Endothelial cell of umbilical vein (primary cell): ENCODE results near the gene NEURL1B. TPM values are rescaled to one million over a fixed set of nuclear protein-coding genes. Genes with fewer than 3 reads are reported as not detected.
"Not testable (repeated sequence)": the region's sequence is repeated elsewhere in the genome, so short reads cannot be mapped to it uniquely, and the experiment has no call there.

Source experiments
- BruUV-seq: library from RNA; stranded (reverse); fragments of 400-500 nt; replicated peaks from 2 replicates; lab custom pipeline; 2021; lab: Mats Ljungman, UMichigan
- CTCF ChIA-PET: fragments of 300-600, 350-600 bp; sonication (Branson Sonifier 250); formaldehyde crosslinking; loops from one replicate; lab custom pipeline; 2021; ENCODE audit warnings: antibody characterized with exemption, inconsistent platforms; lab: Charles Lee
- POLR2A ChIA-PET: fragments of 300-600, 350-600 bp; sonication (Branson Sonifier 250); formaldehyde crosslinking; loops from one replicate; lab custom pipeline; 2021; ENCODE audit warnings: antibody characterized with exemption, inconsistent platforms; lab: Charles Lee
- DNase-seq: peaks from one replicate; pipeline ENCODE4 v3.0.0-alpha.2; 2011; ENCODE audit warnings: low read depth, low spot score
- FAIRE-seq: peaks from 2 replicates; lab custom pipeline; 2011; peaks lifted over from hg19 to GRCh38; lab: Jason Lieb, UNC
- H2AFZ ChIP-seq: 2 replicates; pipeline ENCODE4 v1.6.0; 2012; ENCODE audit warnings: low read depth, low read length, control low read depth, inconsistent platforms
- H3K27ac ChIP-seq: 2 replicates; pipeline ENCODE4 v1.5.1; 2011; ENCODE audit warnings: low read depth, mild to moderate bottlenecking, control low read depth, low read length, moderate library complexity; ENCODE audit not compliant: insufficient read depth
- H3K27me3 ChIP-seq, 2 experiments: 2 replicates each; pipeline versions ENCODE4 v1.6.0 to v1.6.1; 2011; ENCODE audit warnings: low read length in 2 of 2, mixed read lengths in 1 of 2; ENCODE audit not compliant: control insufficient read depth in 2 of 2, insufficient read depth in 2 of 2
- H3K36me3 ChIP-seq, 2 experiments: 2 replicates in 1 of 2; 3 replicates in 1 of 2; pipeline ENCODE4 v1.5.1; 2011; ENCODE audit warnings: low read length in 2 of 2, mild to moderate bottlenecking in 1 of 2, moderate library complexity in 1 of 2; ENCODE audit not compliant: control insufficient read depth in 2 of 2, insufficient read depth in 2 of 2; ENCODE audit errors: extremely low read depth in 1 of 2
- H3K4me1 ChIP-seq: 3 replicates; pipeline ENCODE4 v1.5.1; 2011; ENCODE audit warnings: mild to moderate bottlenecking, low read length; ENCODE audit not compliant: control insufficient read depth, insufficient read depth; ENCODE audit errors: extremely low read depth
- H3K4me2 ChIP-seq: 2 replicates; pipeline ENCODE4 v1.6.1; 2011; ENCODE audit warnings: low read length, control low read depth, mixed read lengths; ENCODE audit not compliant: insufficient read depth
- H3K4me3 ChIP-seq, 3 experiments: fragments of 200-600 bp in 1 of 3; sonication (generic), shearing (Covaris generic) in 1 of 3; replicated peaks in 1 of 3; 2 replicates each; pipeline ENCODE4 v1.5.1; 2011 to 2016; ENCODE audit warnings: control low read depth in 3 of 3, low read length in 3 of 3, mild to moderate bottlenecking in 2 of 3, inconsistent platforms in 1 of 3, low read depth in 1 of 3, moderate library complexity in 1 of 3; ENCODE audit not compliant: insufficient read depth in 1 of 3
- H3K79me2 ChIP-seq: 2 replicates; pipeline ENCODE4 v1.6.0; 2012; ENCODE audit warnings: low read length, inconsistent platforms; ENCODE audit not compliant: control insufficient read depth, insufficient read depth
- H3K9ac ChIP-seq: replicated peaks from 2 replicates; pipeline ENCODE3; 2011; ENCODE audit warnings: low read length, control low read depth; ENCODE audit not compliant: insufficient read depth; ENCODE audit errors: extremely low read depth
- H3K9me1 ChIP-seq: replicated peaks from 3 replicates; pipeline ENCODE4 v1.6.0; 2011; ENCODE audit warnings: mild to moderate bottlenecking, low read length; ENCODE audit not compliant: control insufficient read depth, insufficient read depth; ENCODE audit errors: extremely low read depth
- H3K9me3 ChIP-seq: replicated peaks from 2 replicates; pipeline ENCODE4 v1.5.1; 2012; ENCODE audit warnings: low read length, inconsistent platforms; ENCODE audit not compliant: control insufficient read depth, insufficient read depth
- H4K20me1 ChIP-seq: replicated peaks from 2 replicates; pipeline ENCODE3; 2011; ENCODE audit warnings: mild to moderate bottlenecking, low read length; ENCODE audit not compliant: control insufficient read depth, insufficient read depth; ENCODE audit errors: extremely low read depth
- CTCF ChIP-seq, 2 donors: IDR thresholded peaks; 1 replicate in 1 of 2; 2 replicates in 1 of 2; pipeline ENCODE4 v1.5.1; 2011; ENCODE audit warnings: low read length in 2 of 2, mild to moderate bottlenecking in 2 of 2, moderate library complexity in 2 of 2, control low read depth in 1 of 2, inconsistent platforms in 1 of 2, low read depth in 1 of 2; ENCODE audit not compliant: insufficient read depth in 1 of 2; ENCODE audit errors: extremely low read depth in 1 of 2
- EZH2 ChIP-seq: IDR thresholded peaks from 2 replicates; pipeline ENCODE4 v1.6.1; 2012; ENCODE audit warnings: borderline replicate concordance, low read depth, mild to moderate bottlenecking, moderate library complexity, low read length, inconsistent platforms; ENCODE audit not compliant: severe bottlenecking
- FOS ChIP-seq: IDR thresholded peaks from 2 replicates; pipeline ENCODE4 v1.6.1; 2011; ENCODE audit warnings: mild to moderate bottlenecking, low read length, moderate library complexity, borderline replicate concordance; ENCODE audit not compliant: insufficient read depth
- GATA2 ChIP-seq: IDR thresholded peaks from 2 replicates; pipeline ENCODE4 v1.7.0; 2011; ENCODE audit warnings: low read depth, mild to moderate bottlenecking, moderate library complexity, mixed read lengths, low read length; ENCODE audit not compliant: insufficient read length, insufficient read depth
- JUN ChIP-seq: IDR thresholded peaks from 2 replicates; pipeline ENCODE4 v1.6.1; 2011; ENCODE audit warnings: borderline replicate concordance, low read depth; ENCODE audit not compliant: insufficient read length, insufficient read depth
- MAX ChIP-seq: IDR thresholded peaks from 2 replicates; pipeline ENCODE4 v1.6.1; 2011; ENCODE audit not compliant: insufficient read depth, insufficient read length
- MYC ChIP-seq: IDR thresholded peaks from one replicate; pipeline ENCODE4 v1.6.1; 2011; ENCODE audit warnings: mild to moderate bottlenecking, low read depth, low read length
- POLR2A ChIP-seq: IDR thresholded peaks from 2 replicates; pipeline ENCODE4 v1.6.1; 2012; ENCODE audit warnings: low read depth, mild to moderate bottlenecking, control low read depth, low read length
- dilution Hi-C: fragments of 300-500 bp; cut with MboI; formaldehyde crosslinking; loops from one replicate; pipeline ENCODE4 v1.15.0; 2019; ENCODE audit warnings: low sequenced_read_pairs; ENCODE audit not compliant: extremely low pct_ligation_motif_present
- intact Hi-C: fragments of 100-400 bp; cut with micrococcal nuclease; formaldehyde crosslinking; loops from one replicate; pipeline ENCODE4 v1.10.0; 2022
- polyA plus RNA-seq, 4 experiments: library from polyadenylated mRNA; depleted of rRNA in 3 of 4; stranded (reverse) in 3 of 4; unstranded in 1 of 4; fragments of >200 nt; gene quantifications; 2 replicates each; pipeline versions ENCODE4 v1.2.1 to v1.2.3, GENCODE V29; 2011 to 2012; ENCODE audit warnings: missing spikeins in 1 of 4
- total RNA-seq: library from RNA; stranded (reverse); gene quantifications from 2 replicates; pipeline ENCODE4 v1.2.3, GENCODE V29; 2021

Gene NEURL1B
- total and polyA plus RNA-seq, 2 donors (not counting 3 experiments of a cell fraction or from before 2014, with no cell fraction given): 0.44 to 1.6 TPM

GRCh38 chr5:172710676-172711075 lies 69.6 kb downstream of the NEURL1B start:
- Histone ChIP-seq H3K4me1 (peaks cover 18% of the 10 kb centered on the region), H3K36me3 (no peaks in the 10 kb centered on the region), H3K4me2 (no peak overlapping the region), H3K27me3 (no peaks in the 10 kb centered on the region), H3K9me3 (no peaks in the 10 kb centered on the region), H3K79me2 (no peaks in the 10 kb centered on the region), H3K9ac (no peak overlapping the region), H3K4me3 (no peak overlapping the region), H3K9me1 (no peaks in the 10 kb centered on the region), H2AFZ (no peak overlapping the region), H3K27ac (no peak overlapping the region), H4K20me1 (no peaks in the 10 kb centered on the region)
- no peak for DNase-seq
- TF ChIP-seq CTCF (IDR thresholded peaks at IDR 0.05; ENCODE audit: extremely low read depth in 1 of 2, insufficient read depth in 1 of 2, low read depth in 1 of 2, low read length in 2 of 2) (no peak), MYC (no peak), POLR2A (no peak), FOS (no peak), EZH2 (no peak), GATA2 (no peak), MAX (no peak), JUN (no peak)
- FAIRE-seq: no peak
- CTCF ChIA-PET: interaction anchor here (11.2 kb wide), 1 partner anchor 226 kb away, joined by 413 read pairs; no protein-coding TSS in a partner anchor
- dilution Hi-C loops (no loop called here), intact Hi-C loops (no loop called here)
- BruUV-seq: no TSS peak
- POLR2A ChIA-PET: no interaction called here

- DNase-seq, FAIRE-seq, H3K4me2 ChIP-seq, H3K79me2 ChIP-seq, H3K36me3 ChIP-seq, H2AFZ ChIP-seq, H3K27me3 ChIP-seq, POLR2A ChIA-PET, BruUV-seq, H3K9me1 ChIP-seq, H4K20me1 ChIP-seq, H3K9me3 ChIP-seq, dilution Hi-C loops, H3K4me3 ChIP-seq, intact Hi-C loops, H3K9ac ChIP-seq, H3K27ac ChIP-seq: not testable (repeated sequence)
- CTCF ChIA-PET: interaction anchor here (0.6 to 11.2 kb wide), 3 partner anchors 225 to 584 kb away, joined by 3 to 413 read pairs (median 3); no protein-coding TSS in a partner anchor
- H3K4me1 ChIP-seq: peaks cover 18% of the 10 kb centered on the region
These were observed 70.3 kb downstream of the NEURL1B start for GRCh38 chr5:172711321-172711861.
